Vagina (tissue), 2 donors: ENCODE data around the gene POM121L2. TPM values are rescaled to one million over a fixed set of nuclear protein-coding genes. Genes with fewer than 3 reads are reported as not detected.

Experiments
- DNase-seq, 2 donors: peaks; one replicate each; pipeline ENCODE4 v3.0.0-alpha.2; 2017; ENCODE audit errors: extremely low spot score in 2 of 2
- H3K27ac ChIP-seq: fragments of 200-600 bp; sonication (generic); one replicate; pipeline ENCODE4 v1.5.1; 2019
- H3K27me3 ChIP-seq: fragments of 200-600 bp; sonication (generic); one replicate; pipeline ENCODE4 v1.5.1; 2019
- H3K36me3 ChIP-seq, 2 donors: fragments of 200-600 bp; sonication (generic); one replicate each; pipeline ENCODE4 v1.5.1; 2017 to 2019
- H3K4me1 ChIP-seq: fragments of 200-600 bp; sonication (generic); one replicate; pipeline ENCODE4 v1.5.1; 2019
- H3K4me3 ChIP-seq, 2 donors: fragments of 200-600 bp; sonication (generic); 1 replicate in 1 of 2; 2 replicates in 1 of 2; pipeline ENCODE4 v1.5.1; 2016 to 2019
- H3K9me3 ChIP-seq: fragments of 200-600 bp; sonication (generic); one replicate; pipeline ENCODE4 v1.5.1; 2019
- CTCF ChIP-seq, 3 experiments: fragments of 450-650 bp in 2 of 3; fragments of 200-600 bp in 1 of 3; sonication (generic) in 1 of 3; IDR thresholded peaks; one replicate each; pipeline ENCODE4 v1.5.1; 2017 to 2019; ENCODE audit warnings: antibody characterized with exemption in 3 of 3, mild to moderate bottlenecking in 2 of 3, moderate library complexity in 2 of 3
- POLR2A ChIP-seq, 2 donors: fragments of 450-650 bp; IDR thresholded peaks; one replicate each; pipeline ENCODE4 v1.6.1; 2017; ENCODE audit warnings: antibody characterized with exemption in 2 of 2, mild to moderate bottlenecking in 2 of 2, moderate library complexity in 2 of 2
- POLR2AphosphoS5 ChIP-seq, 2 donors: sonication (generic); formaldehyde crosslinking; IDR thresholded peaks; one replicate each; pipeline ENCODE4 v1.9.0; 2017; ENCODE audit warnings: antibody characterized with exemption in 2 of 2, mild to moderate bottlenecking in 2 of 2, low read depth in 1 of 2; ENCODE audit not compliant: insufficient read depth in 1 of 2
- intact Hi-C: fragments of 100-400 bp; cut with DNase I; formaldehyde crosslinking; loops from one replicate; pipeline ENCODE4 v1.15.1; 2023
- total RNA-seq: library from RNA; depleted of rRNA; stranded (reverse); fragments of >200 nt; gene quantifications from one replicate; pipeline ENCODE4 v1.2.3, GENCODE V29; 2016

Gene POM121L2
- total RNA-seq, 1 donor from 2014 or later: not detected

- H3K27ac ChIP-seq: no peak overlapping the region
- no peak for DNase-seq
- H3K4me1 ChIP-seq: no peaks in the 10 kb centered on the region
- intact Hi-C loops: loop anchor here (1.0 kb wide), 1 partner anchor 23 kb away; no protein-coding TSS in a partner anchor
- H3K27me3 ChIP-seq: no peaks in the 10 kb centered on the region
- H3K36me3 ChIP-seq: no peaks in the 10 kb centered on the region
- no peak for TF ChIP-seq POLR2AphosphoS5 (IDR thresholded peaks at IDR 0.05; ENCODE audit: insufficient read depth in 1 of 2, low read depth in 1 of 2)
- H3K4me3 ChIP-seq: no peak overlapping the region
- no peaks in the 10 kb centered on the region for H3K9me3 ChIP-seq
Measured at GRCh38 chr6:27281105-27281539, 31.0 kb downstream of the POM121L2 start.

- intact Hi-C loops: no loop called here
- no peak for TF ChIP-seq CTCF (IDR thresholded peaks at IDR 0.05)
- no peak for TF ChIP-seq POLR2AphosphoS5 (IDR thresholded peaks at IDR 0.05; ENCODE audit: insufficient read depth in 1 of 2, low read depth in 1 of 2)
- no peak for TF ChIP-seq POLR2A (IDR thresholded peaks at IDR 0.05)
- no peaks in the 10 kb centered on the region for H3K9me3 ChIP-seq
- no peaks in the 10 kb centered on the region for H3K36me3 ChIP-seq
- no peak for DNase-seq
- H3K27ac ChIP-seq: no peak overlapping the region
- H3K27me3 ChIP-seq: no peaks in the 10 kb centered on the region
- H3K4me3 ChIP-seq: peak overlapping the region in 1 of 2 donors; percentile 1
- H3K4me1 ChIP-seq: no peaks in the 10 kb centered on the region
Measured at GRCh38 chr6:27280540-27281000, 31.5 kb downstream of the POM121L2 start.

GRCh38 chr6:27280064-27280539 lies 32.0 kb downstream of the POM121L2 start:
- TF ChIP-seq POLR2A (IDR thresholded peaks at IDR 0.05): no peak
- TF ChIP-seq CTCF (IDR thresholded peaks at IDR 0.05): no peak
- no peak for TF ChIP-seq POLR2AphosphoS5 (IDR thresholded peaks at IDR 0.05; ENCODE audit: insufficient read depth in 1 of 2, low read depth in 1 of 2)
- Histone ChIP-seq H3K27me3 (no peaks in the 10 kb centered on the region), H3K4me1 (no peaks in the 10 kb centered on the region), H3K4me3 (peak overlapping the region in 1 of 2 donors; percentile 1), H3K9me3 (no peaks in the 10 kb centered on the region), H3K36me3 (no peaks in the 10 kb centered on the region), H3K27ac (no peak overlapping the region)
- intact Hi-C loops: no loop called here
- DNase-seq: no peak

GRCh38 chr6:27279513-27280063 lies 32.5 kb downstream of the POM121L2 start:
- TF ChIP-seq POLR2A (IDR thresholded peaks at IDR 0.05) (no peak), CTCF (IDR thresholded peaks at IDR 0.05) (no peak), POLR2AphosphoS5 (IDR thresholded peaks at IDR 0.05; ENCODE audit: insufficient read depth in 1 of 2, low read depth in 1 of 2) (no peak)
- intact Hi-C loops: no loop called here
- Histone ChIP-seq H3K4me1 (no peaks in the 10 kb centered on the region), H3K4me3 (peak overlapping the region in 1 of 2 donors; percentile 1), H3K27ac (no peak overlapping the region), H3K36me3 (no peaks in the 10 kb centered on the region), H3K27me3 (no peaks in the 10 kb centered on the region), H3K9me3 (no peaks in the 10 kb centered on the region)
- DNase-seq: no peak

GRCh38 chr6:27275025-27275956 lies 36.8 kb downstream of the POM121L2 start:
- no peak overlapping the region for H3K27ac ChIP-seq
- H3K9me3 ChIP-seq: no peaks in the 10 kb centered on the region
- H3K27me3 ChIP-seq: peaks cover 6% of the 10 kb centered on the region
- no peaks in the 10 kb centered on the region for H3K4me1 ChIP-seq
- no peak overlapping the region for H3K4me3 ChIP-seq
- TF ChIP-seq POLR2AphosphoS5 (IDR thresholded peaks at IDR 0.05; ENCODE audit: insufficient read depth in 1 of 2, low read depth in 1 of 2) (no peak), POLR2A (IDR thresholded peaks at IDR 0.05) (no peak), CTCF (IDR thresholded peaks at IDR 0.05) (no peak)
- H3K36me3 ChIP-seq: no peaks in the 10 kb centered on the region
- no peak for DNase-seq
- intact Hi-C loops: no loop called here
